Measurements from ENCODE around the gene RAB27A. TPM values are rescaled to one million over a fixed set of nuclear protein-coding genes. Genes with fewer than 3 reads are reported as not detected.

RAB27A gene
- total RNA-seq, 1 experiment from 2014 or later: 8.7 TPM

- H3K27me3 ChIP-seq (replicated peaks; ENCODE audit: control insufficient read depth, insufficient read depth, low read length): no peaks in the 10 kb centered on the region
- intact Hi-C loops (cut with micrococcal nuclease; ENCODE audit: unreplicated experiment): no loop called here
- Mint-ChIP-seq H3K4me3 (ENCODE audit: unreplicated experiment) (no peak overlapping the region), H3K27ac (ENCODE audit: unreplicated experiment) (no peak overlapping the region), H3K9me3 (ENCODE audit: unreplicated experiment) (no peaks in the 10 kb centered on the region), H3K27me3 (ENCODE audit: insufficient read depth, unreplicated experiment) (no peaks in the 10 kb centered on the region), H3K4me1 (ENCODE audit: low read depth, unreplicated experiment) (peaks cover 6% of the 10 kb centered on the region), H3K36me3 (ENCODE audit: insufficient read depth, unreplicated experiment) (peaks cover 6% of the 10 kb centered on the region)
- no peaks in the 10 kb centered on the region for H3K4me1 ChIP-seq
- H3K9me3 ChIP-seq: no peaks in the 10 kb centered on the region
- BruUV-seq (replicated peaks): no TSS peak
- TF ChIP-seq, protein P1, sequence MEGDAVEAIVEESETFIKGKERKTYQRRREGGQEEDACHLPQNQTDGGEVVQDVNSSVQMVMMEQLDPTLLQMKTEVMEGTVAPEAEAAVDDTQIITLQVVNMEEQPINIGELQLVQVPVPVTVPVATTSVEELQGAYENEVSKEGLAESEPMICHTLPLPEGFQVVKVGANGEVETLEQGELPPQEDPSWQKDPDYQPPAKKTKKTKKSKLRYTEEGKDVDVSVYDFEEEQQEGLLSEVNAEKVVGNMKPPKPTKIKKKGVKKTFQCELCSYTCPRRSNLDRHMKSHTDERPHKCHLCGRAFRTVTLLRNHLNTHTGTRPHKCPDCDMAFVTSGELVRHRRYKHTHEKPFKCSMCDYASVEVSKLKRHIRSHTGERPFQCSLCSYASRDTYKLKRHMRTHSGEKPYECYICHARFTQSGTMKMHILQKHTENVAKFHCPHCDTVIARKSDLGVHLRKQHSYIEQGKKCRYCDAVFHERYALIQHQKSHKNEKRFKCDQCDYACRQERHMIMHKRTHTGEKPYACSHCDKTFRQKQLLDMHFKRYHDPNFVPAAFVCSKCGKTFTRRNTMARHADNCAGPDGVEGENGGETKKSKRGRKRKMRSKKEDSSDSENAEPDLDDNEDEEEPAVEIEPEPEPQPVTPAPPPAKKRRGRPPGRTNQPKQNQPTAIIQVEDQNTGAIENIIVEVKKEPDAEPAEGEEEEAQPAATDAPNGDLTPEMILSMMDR (IDR thresholded peaks at IDR 0.05; ENCODE audit: insufficient read depth in 1 of 2, low read depth in 1 of 2, low read length in 1 of 2, severe bottlenecking in 1 of 2, unreplicated experiment in 1 of 2): no peak
- H3K4me3 ChIP-seq (ENCODE audit: low read depth, low read length): no peak overlapping the region
- no peaks in the 10 kb centered on the region for H3K36me3 ChIP-seq (ENCODE audit: control insufficient read depth, insufficient read depth, low read length)
- ChIA-PET CTCF (no interaction called here), POLR2A (no interaction called here)
- no peak for DNase-seq
Observed at GRCh38 chr15:55320963-55321362, 31.4 kb upstream of the RAB27A start.

DNA sequence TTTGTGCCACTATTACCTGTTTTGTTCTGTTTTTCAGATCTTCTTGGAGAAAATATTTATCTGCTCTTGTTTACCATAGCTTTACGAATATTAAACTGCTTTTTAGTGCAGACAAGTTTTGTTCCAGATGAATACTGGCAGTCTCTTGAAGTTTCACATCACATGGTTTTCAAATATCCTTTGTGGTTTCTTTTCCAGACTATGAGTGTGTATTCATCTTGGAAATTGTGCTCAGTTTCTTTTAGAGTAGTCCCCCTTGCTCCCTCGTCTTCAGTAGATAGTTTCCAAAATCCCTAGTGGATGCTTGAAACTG, 30.6 kb upstream of the RAB27A start:
- no peaks in the 10 kb centered on the region for H3K27me3 ChIP-seq (replicated peaks; ENCODE audit: control insufficient read depth, insufficient read depth, low read length)
- CTCF ChIA-PET: interaction anchor here (2.0 kb wide), 1 partner anchor 115 kb away, joined by 10 read pairs; no protein-coding TSS in a partner anchor
- H3K4me3 ChIP-seq (ENCODE audit: low read depth, low read length): no peak overlapping the region
- Mint-ChIP-seq H3K27ac (ENCODE audit: unreplicated experiment) (no peak overlapping the region), H3K36me3 (ENCODE audit: insufficient read depth, unreplicated experiment) (peaks cover 6% of the 10 kb centered on the region), H3K27me3 (ENCODE audit: insufficient read depth, unreplicated experiment) (no peaks in the 10 kb centered on the region), H3K4me3 (ENCODE audit: unreplicated experiment) (no peak overlapping the region), H3K4me1 (ENCODE audit: low read depth, unreplicated experiment) (peaks cover 6% of the 10 kb centered on the region), H3K9me3 (ENCODE audit: unreplicated experiment) (no peaks in the 10 kb centered on the region)
- POLR2A ChIA-PET: no interaction called here
- DNase-seq: no peak
- no peaks in the 10 kb centered on the region for H3K9me3 ChIP-seq
- no TSS peak for BruUV-seq (replicated peaks)
- intact Hi-C loops (cut with micrococcal nuclease; ENCODE audit: unreplicated experiment): no loop called here
- TF ChIP-seq, protein P1 (IDR thresholded peaks at IDR 0.05; ENCODE audit: insufficient read depth in 1 of 2, low read depth in 1 of 2, low read length in 1 of 2, severe bottlenecking in 1 of 2, unreplicated experiment in 1 of 2): no peak
- H3K4me1 ChIP-seq: no peaks in the 10 kb centered on the region
- no peaks in the 10 kb centered on the region for H3K36me3 ChIP-seq (ENCODE audit: control insufficient read depth, insufficient read depth, low read length)

- Histone ChIP-seq H3K36me3 (ENCODE audit: control insufficient read depth, insufficient read depth, low read length) (no peaks in the 10 kb centered on the region), H3K27me3 (replicated peaks; ENCODE audit: control insufficient read depth, insufficient read depth, low read length) (no peaks in the 10 kb centered on the region), H3K4me3 (ENCODE audit: low read depth, low read length) (peak overlapping the region; percentile 64), H3K4me1 (no peaks in the 10 kb centered on the region), H3K9me3 (no peaks in the 10 kb centered on the region)
- Mint-ChIP-seq H3K4me3 (ENCODE audit: unreplicated experiment) (peak overlapping the region; percentile 75), H3K36me3 (ENCODE audit: insufficient read depth, unreplicated experiment) (peaks cover 6% of the 10 kb centered on the region), H3K27me3 (ENCODE audit: insufficient read depth, unreplicated experiment) (no peaks in the 10 kb centered on the region), H3K9me3 (ENCODE audit: unreplicated experiment) (no peaks in the 10 kb centered on the region), H3K4me1 (ENCODE audit: low read depth, unreplicated experiment) (peaks cover 6% of the 10 kb centered on the region), H3K27ac (ENCODE audit: unreplicated experiment) (peak overlapping the region; percentile 94)
- TSS peak; percentile 70 for BruUV-seq (replicated peaks)
- no peak for DNase-seq
- POLR2A ChIA-PET: interaction anchor here (1.0 to 1.3 kb wide), 3 partner anchors 39 to 87 kb away, joined by 3 read pairs; no protein-coding TSS in a partner anchor
- TF ChIP-seq, protein P1 (IDR thresholded peaks at IDR 0.05; ENCODE audit: insufficient read depth in 1 of 2, low read depth in 1 of 2, low read length in 1 of 2, severe bottlenecking in 1 of 2, unreplicated experiment in 1 of 2): no peak
- intact Hi-C loops (cut with micrococcal nuclease; ENCODE audit: unreplicated experiment): loop anchor here (1.0 to 2.0 kb wide), 2 partner anchors 89 to 115 kb away; partner anchors contain the start of genes CCPG1 and PIERCE2
- CTCF ChIA-PET: interaction anchor here (0.9 to 2.0 kb wide), 3 partner anchors 39 to 120 kb away, joined by 3 to 10 read pairs (median 6); no protein-coding TSS in a partner anchor
Observed at GRCh38 chr15:55319537-55320237, 30.1 kb upstream of the RAB27A start.
